ENCODE measurements around the gene PLCH1. TPM values are rescaled to one million over a fixed set of nuclear protein-coding genes. Genes with fewer than 3 reads are reported as not detected.

PLCH1 gene
- total RNA-seq, 6 experiments from 2014 or later = not detected

DNA sequence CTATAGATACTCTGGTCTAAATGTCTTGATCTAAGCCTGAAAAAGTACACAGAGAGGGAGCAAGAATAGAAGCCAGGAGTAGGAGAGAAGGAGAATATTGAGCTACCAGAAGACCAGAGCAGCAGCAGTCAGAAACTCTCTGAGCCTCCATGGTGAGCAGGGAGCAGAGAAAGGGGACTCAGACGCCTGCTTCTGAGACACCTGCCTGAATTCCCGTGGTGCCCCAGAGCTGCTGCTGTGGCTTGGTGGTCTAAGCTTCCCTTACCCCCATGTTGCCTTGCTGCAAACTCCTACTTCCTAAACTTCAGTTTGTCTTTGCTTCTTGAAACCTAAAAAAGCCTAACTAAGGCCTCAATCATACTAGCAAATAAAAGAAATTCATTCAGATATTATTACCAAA, 356.5 kb downstream of the PLCH1 start:
- no peak overlapping the region for H3K4me3 Mint-ChIP-seq
- DNase-seq = no peak
- H3K4me1 Mint-ChIP-seq (ENCODE audit: low read depth) = peaks cover 43% of the 10 kb centered on the region
- TF ChIP-seq, protein P1, sequence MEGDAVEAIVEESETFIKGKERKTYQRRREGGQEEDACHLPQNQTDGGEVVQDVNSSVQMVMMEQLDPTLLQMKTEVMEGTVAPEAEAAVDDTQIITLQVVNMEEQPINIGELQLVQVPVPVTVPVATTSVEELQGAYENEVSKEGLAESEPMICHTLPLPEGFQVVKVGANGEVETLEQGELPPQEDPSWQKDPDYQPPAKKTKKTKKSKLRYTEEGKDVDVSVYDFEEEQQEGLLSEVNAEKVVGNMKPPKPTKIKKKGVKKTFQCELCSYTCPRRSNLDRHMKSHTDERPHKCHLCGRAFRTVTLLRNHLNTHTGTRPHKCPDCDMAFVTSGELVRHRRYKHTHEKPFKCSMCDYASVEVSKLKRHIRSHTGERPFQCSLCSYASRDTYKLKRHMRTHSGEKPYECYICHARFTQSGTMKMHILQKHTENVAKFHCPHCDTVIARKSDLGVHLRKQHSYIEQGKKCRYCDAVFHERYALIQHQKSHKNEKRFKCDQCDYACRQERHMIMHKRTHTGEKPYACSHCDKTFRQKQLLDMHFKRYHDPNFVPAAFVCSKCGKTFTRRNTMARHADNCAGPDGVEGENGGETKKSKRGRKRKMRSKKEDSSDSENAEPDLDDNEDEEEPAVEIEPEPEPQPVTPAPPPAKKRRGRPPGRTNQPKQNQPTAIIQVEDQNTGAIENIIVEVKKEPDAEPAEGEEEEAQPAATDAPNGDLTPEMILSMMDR (IDR thresholded peaks at IDR 0.05) = no peak
- H3K27ac Mint-ChIP-seq = no peak overlapping the region
- no peaks in the 10 kb centered on the region for H3K9me3 Mint-ChIP-seq
- peaks cover 2% of the 10 kb centered on the region; the same call in 1 of the 2 replicates for H3K27me3 Mint-ChIP-seq (ENCODE audit: insufficient read depth)
- H3K36me3 Mint-ChIP-seq (ENCODE audit: low read depth) = no peaks in the 10 kb centered on the region

DNA sequence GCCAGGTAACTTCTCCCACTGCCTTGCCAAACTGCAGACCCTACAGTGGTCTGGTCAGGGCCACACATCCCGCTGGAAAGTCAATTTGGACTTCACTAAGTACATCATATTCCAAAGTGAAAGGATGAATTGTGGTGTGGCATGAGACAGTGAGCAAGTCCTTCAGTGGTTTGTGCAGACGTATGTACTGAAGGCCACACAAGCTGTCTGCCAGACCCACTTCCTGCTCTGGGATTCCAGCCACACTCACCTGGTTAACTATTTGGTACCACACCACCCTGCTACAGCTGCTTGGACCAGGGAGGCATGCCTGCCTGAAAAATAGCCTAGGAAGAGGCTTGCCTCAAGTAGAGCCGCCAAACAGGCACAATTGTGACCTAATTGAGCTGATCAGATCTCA, 357.3 kb downstream of the PLCH1 start:
- Mint-ChIP-seq H3K27me3 (ENCODE audit: insufficient read depth) (peaks cover 2% of the 10 kb centered on the region; the same call in 1 of the 2 replicates), H3K36me3 (ENCODE audit: low read depth) (no peaks in the 10 kb centered on the region), H3K4me3 (no peak overlapping the region), H3K27ac (no peak overlapping the region), H3K4me1 (ENCODE audit: low read depth) (peaks cover 48% of the 10 kb centered on the region), H3K9me3 (no peaks in the 10 kb centered on the region)
- TF ChIP-seq, protein P1 (IDR thresholded peaks at IDR 0.05) = no peak
- no peak for DNase-seq

DNA sequence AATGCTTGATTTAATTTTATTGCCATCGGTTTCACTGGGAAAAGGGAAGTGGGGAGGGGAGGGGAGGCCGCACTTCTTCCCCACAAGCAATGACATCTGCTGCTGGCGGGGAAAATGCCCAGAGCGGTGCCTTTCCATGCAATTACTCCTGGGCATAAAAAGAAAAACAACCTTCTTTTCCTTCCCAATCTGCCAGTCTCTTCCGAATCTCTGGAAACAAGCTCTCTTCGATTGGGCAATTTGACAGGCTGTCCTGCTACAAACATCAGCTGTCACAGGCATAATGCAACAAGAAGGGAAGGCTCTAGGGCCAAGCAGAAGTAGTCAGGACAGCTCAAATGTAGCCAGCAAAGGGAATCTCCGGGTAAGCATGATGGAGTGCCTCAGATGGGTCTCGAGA, 358.0 kb downstream of the PLCH1 start:
- H3K27ac Mint-ChIP-seq = no peak overlapping the region
- H3K36me3 Mint-ChIP-seq (ENCODE audit: low read depth) = no peaks in the 10 kb centered on the region
- H3K4me1 Mint-ChIP-seq (ENCODE audit: low read depth) = peaks cover 42% of the 10 kb centered on the region
- no peak overlapping the region for H3K4me3 Mint-ChIP-seq
- H3K27me3 Mint-ChIP-seq (ENCODE audit: insufficient read depth) = peaks cover 2% of the 10 kb centered on the region; the same call in 1 of the 2 replicates
- TF ChIP-seq, protein P1 (IDR thresholded peaks at IDR 0.05) = no peak
- no peaks in the 10 kb centered on the region for H3K9me3 Mint-ChIP-seq
- DNase-seq = no peak

DNA sequence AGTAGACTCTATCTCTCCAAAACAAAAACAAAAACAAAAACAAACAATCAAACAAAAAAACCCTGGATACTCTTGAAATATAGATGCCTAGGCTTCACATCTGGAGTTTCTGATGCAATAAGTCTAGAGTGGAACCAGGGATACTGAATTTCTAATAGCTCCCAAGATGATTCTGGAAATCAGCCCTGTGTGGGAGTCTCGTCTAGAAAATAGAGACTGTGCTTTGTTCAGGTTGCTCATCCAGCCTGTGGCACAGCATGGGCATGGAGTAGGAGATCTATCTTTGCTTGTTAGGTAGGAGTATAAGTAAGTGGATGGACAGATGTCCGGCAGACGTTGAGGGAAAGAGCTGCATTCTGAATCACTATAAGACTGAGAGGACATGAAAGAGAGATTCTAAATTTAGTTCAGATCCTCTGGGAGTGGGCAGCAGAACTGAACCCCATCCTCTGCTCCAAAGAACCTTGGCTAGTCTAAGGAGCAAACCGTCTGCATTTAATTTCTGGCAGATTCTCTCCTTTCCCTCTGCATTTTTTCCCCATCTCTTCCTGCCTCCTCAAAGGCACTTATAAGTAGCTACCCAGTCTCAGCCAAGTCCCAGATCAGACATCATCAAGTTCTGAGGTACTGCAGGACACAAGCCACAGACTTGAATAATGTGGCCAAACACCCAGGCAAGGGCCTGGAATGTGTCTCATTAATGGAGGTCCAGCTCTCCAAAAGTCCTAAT, 358.8 kb downstream of the PLCH1 start:
- Mint-ChIP-seq H3K27me3 (ENCODE audit: insufficient read depth) (peaks cover 2% of the 10 kb centered on the region; the same call in 1 of the 2 replicates), H3K36me3 (ENCODE audit: low read depth) (no peaks in the 10 kb centered on the region), H3K4me3 (no peak overlapping the region), H3K27ac (no peak overlapping the region), H3K9me3 (no peaks in the 10 kb centered on the region), H3K4me1 (ENCODE audit: low read depth) (peaks cover 33% of the 10 kb centered on the region)
- no peak for DNase-seq
- TF ChIP-seq, protein P1 (IDR thresholded peaks at IDR 0.05) = no peak

DNA sequence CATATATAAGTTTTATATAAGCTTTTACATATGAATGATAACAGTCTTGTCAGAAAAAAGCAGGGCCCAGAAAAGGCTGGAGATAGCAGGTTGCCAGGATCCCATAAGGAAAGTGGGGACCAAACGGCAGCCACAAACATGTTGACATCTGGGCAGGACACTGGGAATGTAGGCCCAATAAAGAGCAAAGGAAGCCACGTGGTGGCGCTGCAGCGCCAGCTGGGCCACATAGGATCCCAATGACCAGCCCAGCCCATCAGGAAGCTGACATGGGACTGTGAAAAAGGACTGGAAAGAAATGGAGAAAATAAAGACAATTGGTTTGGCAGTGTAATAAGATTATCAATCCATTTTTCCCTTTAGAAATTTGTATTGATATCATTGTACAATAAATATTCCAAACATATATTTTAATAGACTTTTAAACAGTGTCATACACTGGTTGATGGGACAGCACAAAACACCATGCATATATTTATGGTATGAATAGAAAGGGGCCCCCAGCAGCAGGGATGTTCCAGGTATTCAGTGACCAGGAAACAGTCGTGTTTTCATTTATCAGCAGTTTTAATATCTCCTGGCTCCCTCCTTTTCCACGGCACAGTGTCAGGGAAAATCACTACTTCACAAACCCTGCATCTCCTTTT, 362.4 kb downstream of the PLCH1 start:
- peak; percentile 52 for DNase-seq
- H3K36me3 Mint-ChIP-seq (ENCODE audit: low read depth) = no peaks in the 10 kb centered on the region
- no peak overlapping the region for H3K27ac Mint-ChIP-seq
- 0 out of 2 replicates have a peak, but pooled peaks cover 10% of the 10 kb centered on the region for H3K4me1 Mint-ChIP-seq (ENCODE audit: low read depth)
- peaks cover 2% of the 10 kb centered on the region; the same call in 1 of the 2 replicates for H3K27me3 Mint-ChIP-seq (ENCODE audit: insufficient read depth)
- H3K4me3 Mint-ChIP-seq = no peak overlapping the region
- no peaks in the 10 kb centered on the region for H3K9me3 Mint-ChIP-seq
- TF ChIP-seq, protein P1 (IDR thresholded peaks at IDR 0.05) = peak; percentile 94

Data from HFFc6 (cell line).